Endothelial cell of hepatic sinusoid (primary cell): ENCODE measurements around the gene MEX3C.

Experiments used
- in situ Hi-C: cut with HindIII; loops from 2 replicates; pipeline ENCODE4 v1.10.0; 2017; ENCODE audit warnings: low sequenced_read_pairs

Gene MEX3C

DNA sequence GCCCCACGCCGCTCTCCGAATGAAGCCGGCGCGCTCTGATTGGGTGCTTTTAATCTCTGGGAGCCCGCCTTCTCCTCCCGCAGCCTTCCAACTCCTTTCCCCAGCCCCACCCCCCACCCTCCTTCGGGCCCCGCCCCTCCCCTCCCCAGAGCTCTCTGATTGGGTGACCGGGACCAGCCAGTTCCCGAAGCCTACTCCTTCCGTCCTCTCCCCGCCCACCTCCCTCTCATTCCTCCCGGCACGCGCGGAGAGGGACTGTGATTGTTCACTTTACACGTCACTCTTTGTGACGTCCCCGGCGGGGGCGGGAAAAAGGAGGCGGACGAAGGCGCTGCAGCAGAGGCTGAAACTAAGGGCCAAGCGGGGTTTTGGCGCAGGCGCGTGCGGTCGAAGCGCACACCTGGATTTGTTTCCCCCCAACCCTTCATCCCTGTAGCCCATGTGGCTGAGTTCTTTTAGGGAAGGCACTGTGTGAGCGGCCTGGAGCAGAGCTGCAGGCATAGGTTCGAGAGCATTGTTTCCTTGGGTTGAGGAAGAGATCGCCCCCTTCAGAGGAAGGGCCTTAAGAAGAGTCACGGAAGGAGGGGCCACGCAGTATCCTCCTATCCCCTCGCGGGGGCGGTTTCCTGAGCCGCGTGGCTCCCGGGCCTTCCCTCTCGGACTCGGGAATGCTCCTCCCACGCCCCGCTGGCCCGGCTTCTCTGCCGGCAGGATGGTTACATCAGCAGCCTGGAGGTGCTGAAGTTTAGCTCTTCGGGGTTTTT, at the start of gene MEX3C:
TSS of gene MEX3C (minus strand) at position 21 of the 764 bp plus-strand sequence. CDS start 361 bp downstream, outside the sequence.
- in situ Hi-C loops, result loop anchor here (5.0 kb wide), 1 partner anchor 91 kb away; no protein-coding TSS in a partner anchor

DNA sequence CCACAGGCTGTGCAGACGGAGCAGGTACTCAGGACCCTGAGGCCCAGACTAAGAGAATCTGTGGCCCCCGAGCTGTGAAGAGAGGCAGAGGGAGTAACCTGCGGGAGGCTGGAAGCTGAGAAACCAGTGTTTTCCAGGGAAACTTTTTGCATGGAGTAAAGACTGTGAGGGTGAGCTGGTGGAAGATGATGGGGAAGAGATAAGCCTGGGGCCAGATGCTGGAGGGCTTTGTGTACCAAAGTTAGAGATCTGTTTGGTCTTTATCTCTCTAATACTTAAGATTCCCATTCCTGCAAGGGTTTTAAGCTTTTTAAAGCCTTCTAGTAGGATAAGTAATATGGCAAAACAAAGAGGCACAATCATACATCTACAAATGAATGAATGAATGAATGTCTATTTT, 43.7 kb upstream of the MEX3C start:
- in situ Hi-C loops, result no loop called here

DNA sequence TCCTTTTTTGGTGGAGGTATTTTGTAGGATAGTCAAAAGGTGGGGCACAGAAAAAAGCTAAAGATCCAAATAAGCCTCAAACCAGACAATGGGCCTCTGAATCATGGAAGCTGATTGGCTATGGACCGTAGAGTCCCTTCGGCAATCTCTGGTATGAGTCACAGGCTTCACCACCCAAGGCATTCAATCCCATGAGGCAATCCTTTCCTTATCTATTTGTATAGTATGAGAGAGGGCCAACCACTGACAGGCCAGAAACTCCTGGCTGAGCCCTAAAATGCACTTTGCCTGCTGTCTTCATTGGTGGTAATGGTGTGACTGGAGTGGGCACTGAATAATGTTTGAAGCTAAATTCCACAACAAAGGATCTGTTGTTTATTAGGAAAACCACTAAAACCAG, 38.7 kb upstream of the MEX3C start:
- in situ Hi-C loops, result no loop called here

DNA sequence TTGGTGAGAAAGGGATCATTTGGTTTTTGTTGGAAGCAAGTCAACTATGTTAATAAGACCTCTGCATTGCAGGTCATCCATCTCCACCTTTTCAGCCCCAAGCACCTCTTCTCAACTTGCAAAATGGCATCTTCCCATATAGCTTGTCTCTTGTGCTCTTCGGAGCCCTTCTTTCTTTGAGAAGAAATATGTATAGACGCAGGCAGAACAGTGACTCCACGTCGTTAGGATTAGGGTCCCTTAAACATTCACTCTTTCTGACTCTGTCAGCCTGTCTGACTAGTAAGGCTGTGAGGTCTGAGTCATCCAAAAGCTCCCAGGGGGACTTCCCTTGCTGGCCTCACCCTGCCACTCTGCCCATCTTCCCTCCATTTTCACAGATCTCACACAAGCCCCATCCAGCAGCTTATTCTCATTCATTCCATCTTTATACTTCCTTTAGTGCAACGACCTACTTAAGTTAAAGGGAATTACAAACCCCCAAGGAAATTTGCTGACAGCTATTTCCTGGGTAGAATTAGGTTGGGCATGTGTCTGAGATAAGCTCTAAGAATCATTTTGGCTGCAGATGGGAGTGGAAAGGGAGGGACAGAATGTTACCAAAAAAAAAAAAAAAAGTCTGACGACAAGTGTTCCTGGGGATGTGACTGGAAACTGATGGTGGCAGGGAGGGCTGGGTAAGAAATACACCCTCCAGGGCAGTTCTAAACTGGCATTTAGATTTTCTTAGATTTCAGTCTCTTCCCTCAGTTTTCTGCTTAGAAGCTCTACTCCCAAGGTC, 37.7 kb upstream of the MEX3C start:
- in situ Hi-C loops, result no loop called here

DNA sequence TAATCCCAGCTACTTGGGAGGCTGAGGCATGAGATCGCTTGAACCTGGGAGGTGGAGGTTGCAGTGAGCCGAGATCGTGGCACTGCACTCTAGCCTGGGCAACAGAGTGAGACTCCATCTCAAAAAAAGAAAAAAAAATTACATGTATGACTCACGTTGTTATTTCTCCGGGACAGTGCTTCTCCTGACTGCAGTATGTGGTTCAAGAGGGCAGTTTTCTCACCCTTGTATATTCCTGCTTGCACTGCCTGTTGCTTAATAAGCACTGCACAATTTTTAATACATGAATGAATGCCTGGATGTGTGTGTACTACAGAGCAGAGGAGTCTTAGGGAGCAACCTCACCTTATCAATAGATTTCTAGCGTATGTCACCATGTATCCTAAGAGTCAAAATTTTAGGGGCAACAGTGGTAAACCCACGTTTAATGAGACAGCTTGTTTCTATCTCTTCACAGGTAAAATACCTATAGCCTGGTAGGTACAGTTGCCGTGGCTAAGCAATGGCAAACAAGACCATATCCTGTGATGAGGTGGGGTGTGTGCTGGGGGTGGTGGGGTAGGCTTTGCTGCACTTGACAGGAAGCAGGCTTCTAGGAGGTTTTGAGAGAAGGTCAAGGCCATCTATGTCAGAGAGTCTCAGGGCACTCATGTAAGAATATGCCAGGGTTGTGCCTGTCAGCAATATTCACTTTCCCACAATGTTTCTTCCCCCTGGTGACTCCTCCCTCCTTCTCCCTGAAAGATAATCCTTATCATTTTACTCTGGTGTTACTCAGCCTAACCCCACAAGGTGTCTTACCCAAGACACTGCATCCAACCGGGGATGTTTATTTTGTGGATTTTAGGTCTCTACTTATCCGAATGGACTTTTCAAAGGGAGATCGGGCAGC, 36.9 kb upstream of the MEX3C start:
- in situ Hi-C loops, result no loop called here

DNA sequence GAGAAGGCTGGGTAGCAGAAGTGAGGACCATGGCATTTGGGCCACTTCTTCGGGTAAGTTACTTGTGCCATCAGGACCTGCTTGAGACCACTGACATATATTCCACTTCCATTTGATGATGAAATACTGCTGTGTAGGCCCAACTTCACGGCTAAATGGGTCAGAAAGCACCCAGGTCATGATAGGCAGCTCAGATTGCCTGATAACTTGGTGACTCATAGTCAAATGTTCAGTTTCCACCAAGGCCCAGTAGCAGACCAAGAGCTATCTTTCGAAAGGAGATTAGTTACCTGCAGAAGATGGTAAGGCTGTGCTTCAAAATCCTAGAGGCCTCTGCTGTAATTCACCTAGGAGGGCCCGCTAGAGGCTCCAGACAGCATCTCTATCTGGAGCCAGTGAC, 31.8 kb upstream of the MEX3C start:
- in situ Hi-C loops, result no loop called here

DNA sequence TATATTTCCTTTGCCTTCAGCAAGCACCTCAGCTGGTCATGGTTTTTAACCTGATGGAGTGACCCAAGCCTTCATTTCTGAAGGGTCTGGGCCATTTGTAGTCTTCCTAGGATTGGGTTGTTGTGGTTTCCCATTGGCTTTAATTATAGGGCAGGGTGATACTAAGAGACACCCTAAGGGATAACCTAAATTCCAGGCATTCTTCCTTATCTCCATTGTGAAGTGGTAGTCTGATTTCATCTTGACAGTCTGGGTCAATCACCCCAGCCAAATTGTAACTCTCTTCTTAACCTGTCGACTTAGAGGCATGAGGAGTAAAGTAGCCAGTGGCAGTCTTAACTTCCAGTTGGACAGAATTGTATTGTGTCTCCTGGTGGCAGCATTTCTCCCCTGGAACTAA, 30.2 kb upstream of the MEX3C start:
- in situ Hi-C loops, result no loop called here

DNA sequence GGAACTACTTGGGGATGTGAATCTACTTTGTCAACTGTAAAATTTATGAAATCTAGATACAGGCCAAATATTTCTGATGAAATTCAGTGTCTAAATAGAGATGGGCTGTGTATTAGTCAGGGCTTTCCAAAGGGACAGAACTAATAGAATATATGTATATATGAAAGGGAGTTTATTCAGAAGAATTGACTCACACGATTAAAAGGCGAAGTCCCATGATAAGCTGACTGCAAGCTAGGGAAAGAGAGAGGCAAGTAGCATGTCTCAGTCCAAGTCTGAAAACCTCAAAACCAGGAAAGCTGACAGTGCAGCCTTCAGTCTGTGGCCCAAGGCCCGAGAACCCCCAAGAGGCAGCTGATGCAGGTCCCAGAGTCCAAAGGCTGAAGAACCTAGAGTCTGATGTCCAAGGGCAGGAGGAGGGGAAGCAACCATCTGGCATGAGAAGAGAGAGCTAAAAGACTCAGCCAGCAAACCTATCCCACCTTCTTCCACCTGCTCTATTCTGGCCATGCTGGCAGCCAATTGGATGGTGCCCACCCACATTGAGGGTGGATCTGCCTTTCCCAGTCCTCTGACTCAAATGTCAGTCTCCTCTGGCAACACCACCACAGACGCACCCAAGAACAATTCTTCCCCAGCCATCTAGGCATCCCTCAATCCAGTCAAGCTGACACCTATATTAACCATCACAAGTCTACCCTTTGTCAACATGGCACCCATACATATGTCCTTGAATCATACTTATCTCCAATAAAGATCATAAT, 29.3 kb upstream of the MEX3C start:
- in situ Hi-C loops, result no loop called here

DNA sequence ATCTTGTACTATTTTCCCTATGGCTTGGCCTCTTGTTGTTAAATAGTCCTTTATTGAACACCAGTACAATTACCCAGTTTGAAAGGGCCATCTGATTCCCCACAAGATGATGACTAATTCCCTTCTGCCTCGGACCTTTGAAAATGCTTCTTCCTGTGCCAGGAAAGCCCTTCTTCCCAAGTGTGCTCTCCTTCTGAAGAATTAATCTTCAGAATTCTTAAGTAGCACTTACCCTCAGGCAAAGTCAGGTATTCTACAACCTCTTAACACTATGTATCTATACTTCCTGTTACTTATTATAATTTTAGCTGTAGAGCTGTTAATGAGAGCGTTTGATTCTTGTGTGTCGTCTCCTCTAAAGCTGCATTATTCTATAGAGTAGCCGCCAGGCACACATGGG, 28.6 kb upstream of the MEX3C start:
- in situ Hi-C loops, result no loop called here

DNA sequence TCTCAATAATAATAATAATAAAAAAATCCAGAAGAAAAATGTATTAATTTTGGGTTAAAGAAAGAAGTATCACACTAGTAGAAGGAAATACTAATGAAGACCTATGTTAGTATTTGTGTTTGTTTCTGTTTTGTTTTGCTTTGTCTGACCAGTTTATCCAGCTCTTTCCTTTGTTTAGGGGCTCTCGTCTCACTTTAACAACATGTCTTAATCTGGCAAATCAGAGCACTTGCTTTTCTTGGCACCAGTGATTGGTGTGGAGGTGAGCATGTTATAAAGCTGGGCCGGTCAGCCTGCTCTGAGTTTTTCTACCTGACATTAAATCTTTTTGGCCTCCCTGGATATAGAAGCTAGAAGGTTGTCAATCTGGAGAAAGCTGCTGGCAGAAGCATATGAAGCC, 15.1 kb upstream of the MEX3C start:
- in situ Hi-C loops, result no loop called here

DNA sequence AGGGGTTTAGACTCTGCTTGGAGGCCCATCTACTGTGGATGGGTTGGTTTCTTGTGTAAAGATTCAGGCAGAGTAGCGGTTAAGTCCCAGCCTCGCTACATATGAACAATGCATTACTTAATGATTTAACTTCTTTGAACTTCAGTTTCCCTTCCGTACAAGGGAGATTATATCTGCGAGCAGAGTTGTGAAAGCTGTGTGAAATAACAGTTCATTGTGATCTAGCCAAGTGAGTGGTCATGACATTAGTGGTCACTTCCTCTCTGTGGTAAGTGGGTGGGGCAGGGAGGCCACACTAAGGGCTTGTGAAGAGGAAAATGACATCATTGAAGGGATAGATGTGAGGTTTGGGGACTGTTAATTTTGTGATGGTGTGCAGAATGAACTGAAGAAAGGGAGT, 14.1 kb upstream of the MEX3C start:
- in situ Hi-C loops, result no loop called here

DNA sequence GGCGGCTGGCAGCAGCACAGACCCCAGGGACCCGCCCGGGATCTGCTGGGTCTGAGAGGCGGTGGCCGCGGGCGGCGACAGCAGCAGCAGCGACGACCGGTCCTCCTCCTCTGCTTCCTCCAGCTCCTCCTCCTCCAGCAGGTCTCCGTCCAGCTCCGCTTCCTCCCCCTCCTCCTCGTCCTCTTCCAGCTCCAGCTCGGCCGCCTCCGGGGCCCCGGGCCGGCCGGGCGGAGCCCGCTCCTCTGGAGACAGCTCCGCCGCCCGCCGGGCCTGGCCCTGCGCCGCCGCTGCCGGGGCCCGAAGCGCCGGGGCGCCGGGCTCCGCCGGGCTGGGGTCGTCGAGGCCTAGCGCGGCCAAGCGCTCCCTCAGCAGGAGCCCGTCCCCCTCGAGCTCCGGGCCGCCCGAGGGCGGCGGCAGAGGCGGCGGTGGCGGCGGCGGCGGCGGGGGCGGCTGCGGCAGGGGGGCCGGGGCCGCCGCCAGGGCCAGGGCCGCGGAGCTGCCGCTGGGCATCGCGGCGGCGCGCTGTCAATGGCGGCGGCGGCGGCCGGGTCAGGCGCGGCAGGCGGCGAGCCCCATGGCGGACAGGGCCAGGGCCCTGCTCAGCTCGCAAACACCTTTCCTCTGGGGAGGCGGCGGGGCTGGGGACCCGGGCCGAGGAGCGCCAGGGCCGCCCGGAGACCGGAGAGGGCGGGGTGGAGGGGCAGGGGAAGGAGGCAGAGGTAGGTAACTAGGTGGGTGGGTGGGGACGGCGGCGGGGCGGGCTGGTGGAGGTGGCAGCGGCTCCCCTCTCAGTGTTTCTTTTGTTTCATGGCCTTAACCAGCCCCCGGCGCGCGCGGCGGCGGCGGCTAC, 445 bp downstream of the MEX3C start:
- in situ Hi-C loops, result loop anchor here (5.0 kb wide), 1 partner anchor 90 kb away; no protein-coding TSS in a partner anchor

DNA sequence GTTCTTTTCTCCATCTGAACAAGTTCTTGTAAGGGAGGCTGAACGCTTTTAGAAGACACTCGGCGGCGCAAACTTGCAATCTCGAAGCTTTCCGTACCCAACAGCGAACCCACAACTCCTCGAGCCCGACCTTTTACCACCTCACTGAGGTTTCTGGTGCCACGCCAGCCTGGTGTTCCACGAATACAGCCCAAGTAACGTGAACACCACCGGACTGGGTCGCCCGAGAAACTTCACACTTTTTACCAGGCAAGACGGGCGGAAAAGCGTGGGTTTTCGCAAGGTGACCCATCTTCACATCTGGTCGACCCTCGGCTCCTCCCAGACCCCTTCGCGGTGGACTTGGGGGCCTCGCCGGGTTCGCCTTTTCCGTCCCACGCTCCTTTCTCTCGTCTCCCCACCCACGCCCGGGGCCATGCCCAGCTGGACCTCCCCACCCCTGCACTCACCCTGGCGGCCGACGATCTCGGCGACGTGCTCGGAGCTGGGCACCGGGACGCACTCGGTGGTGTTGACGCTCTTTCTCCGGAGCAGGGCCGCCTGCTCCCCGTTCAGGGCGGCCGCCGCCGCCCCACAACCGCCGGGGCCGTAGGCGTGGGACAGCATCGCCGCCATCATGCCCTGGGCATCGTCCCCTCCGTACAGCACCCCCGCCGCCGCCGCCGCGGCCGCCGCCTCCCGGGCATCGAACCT, 1.2 kb downstream of the MEX3C start:
- in situ Hi-C loops, result loop anchor here (5.0 kb wide), 1 partner anchor 89 kb away; no protein-coding TSS in a partner anchor

DNA sequence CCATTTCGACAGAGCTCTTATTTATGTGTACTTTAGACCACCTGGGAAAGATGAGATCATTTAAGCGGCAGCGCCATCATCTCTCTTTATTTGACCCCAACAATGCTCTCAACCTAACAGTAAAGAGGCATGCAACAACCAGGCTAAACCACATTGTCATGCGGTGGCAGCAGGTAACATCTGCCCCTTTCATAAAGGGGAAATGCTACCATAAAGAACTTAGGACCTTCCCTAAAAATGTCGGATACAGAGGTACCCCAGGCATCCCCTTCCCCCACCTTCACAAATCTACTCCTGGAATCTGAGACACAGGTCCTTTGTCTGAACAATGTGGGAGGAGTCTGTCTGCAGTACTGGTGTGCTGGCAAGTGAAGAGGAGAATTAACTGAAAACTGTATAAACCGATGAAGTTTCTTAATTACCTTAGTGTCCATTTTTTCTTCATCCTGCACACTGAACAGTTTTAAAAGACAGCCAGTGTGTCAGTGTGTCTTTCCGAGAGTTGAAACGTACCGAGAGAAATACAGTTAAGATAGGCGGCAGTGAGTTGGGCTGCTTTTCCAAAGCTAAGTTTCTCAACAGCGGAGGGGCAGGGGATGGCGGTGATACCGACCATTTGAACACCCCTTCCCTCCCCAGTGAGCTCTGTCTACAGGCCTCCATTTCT, 1.9 kb downstream of the MEX3C start:
- in situ Hi-C loops, result loop anchor here (5.0 kb wide), 1 partner anchor 88 kb away; no protein-coding TSS in a partner anchor

DNA sequence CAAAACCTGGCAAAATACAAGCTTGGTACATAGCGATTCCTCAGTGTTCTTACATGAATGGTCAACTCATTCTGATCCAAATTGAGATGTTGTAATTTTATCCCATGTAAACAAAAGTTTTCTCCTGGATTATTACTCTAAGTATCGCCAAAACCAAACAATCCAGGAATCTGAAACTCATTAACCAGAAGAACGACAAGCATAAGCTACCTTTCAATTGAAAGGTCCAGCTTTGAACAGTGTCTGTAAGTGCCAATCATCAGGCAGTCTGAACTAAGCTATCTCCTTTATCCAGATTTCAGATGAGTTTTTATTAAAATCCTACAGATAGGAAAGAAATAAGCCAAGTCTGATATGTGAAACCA, 2.4 kb downstream of the MEX3C start:
- in situ Hi-C loops, result loop anchor here (5.0 kb wide), 1 partner anchor 88 kb away; no protein-coding TSS in a partner anchor

DNA sequence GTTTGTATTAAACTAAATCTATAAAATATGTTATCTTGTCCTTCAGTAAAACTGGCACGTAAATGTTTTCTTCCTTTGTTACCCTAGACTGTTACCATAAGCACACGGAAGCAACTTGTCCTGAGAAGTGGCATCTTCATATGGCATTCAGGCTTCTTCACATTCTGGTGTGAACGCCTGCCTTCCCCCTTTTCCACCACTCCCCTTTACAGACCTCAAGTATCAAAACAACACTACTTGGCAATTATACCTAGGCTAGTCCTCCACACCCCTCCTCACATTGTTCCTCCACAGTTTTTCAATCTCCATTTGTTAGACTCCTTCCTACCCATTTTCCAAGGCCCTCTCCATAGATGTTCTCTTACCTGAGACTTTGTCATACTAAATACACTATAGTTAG, 2.9 kb downstream of the MEX3C start:
- in situ Hi-C loops, result loop anchor here (5.0 kb wide), 1 partner anchor 87 kb away; no protein-coding TSS in a partner anchor

DNA sequence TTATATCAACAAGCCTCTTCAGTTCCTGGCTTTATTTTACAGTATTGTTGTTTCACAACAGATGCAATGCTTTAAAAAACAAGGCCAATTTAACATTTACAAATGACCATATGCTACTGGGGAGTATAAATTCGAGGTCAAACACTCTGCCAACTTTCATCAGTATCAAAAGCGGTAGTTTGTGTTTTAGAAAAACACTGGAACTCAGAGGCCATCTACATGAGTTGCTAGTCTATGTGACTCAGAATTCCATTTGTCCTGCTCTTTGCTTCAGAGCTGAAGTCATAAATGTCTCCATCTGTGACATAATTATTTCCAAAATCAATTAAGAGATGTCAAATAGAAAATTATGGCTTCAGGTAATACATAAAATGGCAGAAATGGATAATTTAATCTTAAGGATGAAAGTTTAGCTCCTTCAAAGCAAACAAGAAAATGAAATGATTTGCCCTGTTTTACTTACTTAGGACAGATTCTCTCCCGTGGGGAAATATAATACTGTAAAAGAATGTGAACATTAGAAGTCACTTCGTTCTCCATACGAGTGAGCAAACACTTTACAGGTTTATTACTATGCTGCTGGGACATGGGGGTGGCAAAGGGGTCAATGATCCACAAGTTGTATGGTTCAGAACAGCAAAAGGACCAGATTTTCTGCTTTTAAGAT, 3.7 kb downstream of the MEX3C start:
- in situ Hi-C loops, result no loop called here

DNA sequence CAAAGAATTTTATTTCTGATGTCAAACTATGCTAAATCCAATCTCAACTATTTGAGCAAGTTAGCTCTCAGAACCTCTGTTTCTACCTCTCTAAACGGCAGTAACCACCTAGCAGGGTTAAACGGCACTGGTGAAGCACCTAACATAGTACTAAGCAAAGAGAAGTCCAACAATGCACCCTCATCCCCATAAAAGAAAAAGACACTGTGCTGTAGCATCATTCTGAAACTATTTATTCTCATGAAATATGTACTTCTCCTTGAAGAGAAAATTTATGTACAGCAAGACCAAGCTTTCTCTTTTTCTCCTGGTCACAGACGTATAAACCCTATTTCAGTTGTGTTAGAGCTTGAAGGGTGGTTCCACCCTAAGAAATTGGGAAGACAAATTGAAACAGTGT, 4.8 kb downstream of the MEX3C start:
- in situ Hi-C loops, result no loop called here
